ENCODE data around the gene ACR.
"Not testable (repeated sequence)": the region's sequence is repeated elsewhere in the genome, so short reads cannot be mapped to it uniquely, and the experiment has no call there.

ACR gene

DNA sequence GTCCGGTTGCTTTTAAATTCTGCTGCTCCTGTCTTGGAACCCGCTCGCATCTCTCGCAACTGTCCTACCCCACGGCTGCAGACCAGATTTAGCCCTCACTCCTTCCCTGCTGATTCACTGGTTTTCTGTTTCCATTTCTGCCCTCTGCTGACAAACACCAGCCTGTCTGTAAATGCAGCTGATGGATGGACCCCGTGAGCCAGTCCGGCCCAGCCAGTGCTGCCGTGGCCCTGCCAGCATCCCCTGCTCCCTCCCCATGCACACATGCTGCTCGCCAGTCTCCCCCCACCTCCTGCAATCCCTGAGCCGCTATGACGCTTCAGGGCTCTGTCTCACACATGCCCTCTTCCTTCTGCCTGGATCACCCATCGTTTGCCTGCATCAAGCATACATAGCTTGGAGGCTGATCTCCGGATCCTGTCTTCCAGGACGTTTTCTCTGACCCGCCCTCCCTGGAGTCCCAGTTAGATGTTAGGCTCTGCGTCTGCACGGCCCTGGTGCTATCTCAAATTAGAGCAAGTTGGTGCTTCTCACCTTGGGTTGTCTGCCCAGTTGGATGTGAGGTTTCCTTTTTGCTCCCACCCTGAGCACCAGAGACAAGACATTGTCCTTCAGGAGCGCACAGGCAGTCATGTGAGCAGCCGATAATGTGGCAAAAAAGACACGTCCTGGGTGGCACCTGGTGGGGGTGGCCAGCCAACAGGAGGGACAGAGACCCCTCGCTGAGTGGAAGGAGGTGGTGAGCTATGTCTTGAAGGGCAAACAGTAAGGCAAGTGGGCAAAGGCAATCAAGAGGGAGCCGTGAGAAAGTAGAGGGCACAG, 4.3 kb upstream of the ACR start:
- DNase-seq = no peak

DNA sequence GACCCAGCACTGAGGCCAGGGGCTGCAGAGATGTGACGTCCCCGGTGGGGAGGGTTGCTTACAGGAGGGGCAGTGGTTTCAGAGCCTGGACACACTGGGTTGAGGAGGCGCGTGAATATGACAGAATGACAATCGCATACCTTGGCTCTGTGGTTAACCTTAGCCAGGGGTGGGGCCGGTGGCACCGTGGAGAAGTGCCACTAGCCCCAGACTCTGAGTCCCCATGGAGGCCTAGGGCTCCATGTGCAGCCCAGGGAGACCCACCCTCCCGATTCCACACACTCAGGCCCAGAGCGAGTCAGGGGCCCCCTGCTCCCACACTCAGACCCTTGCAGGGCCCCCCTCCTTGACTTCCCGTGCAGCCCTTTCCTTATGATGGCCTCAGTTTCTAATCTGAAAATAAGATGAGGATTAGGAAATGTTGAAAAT, 3.6 kb upstream of the ACR start:
- DNase-seq = no peak

- DNase-seq = no peak
Measured at GRCh38 chr22:50734986-50735738, 2.8 kb upstream of the ACR start.

GRCh38 chr22:50735739-50736030, 2.3 kb upstream of the ACR start:
- no peak for DNase-seq

- no peak for DNase-seq
Measured at GRCh38 chr22:50738649-50739227, 734 bp downstream of the ACR start.

- no peak for DNase-seq
Measured at GRCh38 chr22:50739279-50739691, 1.3 kb downstream of the ACR start.

GRCh38 chr22:50739894-50740293, 1.9 kb downstream of the ACR start:
- no peak for DNase-seq

GRCh38 chr22:50740714-50741113, 2.7 kb downstream of the ACR start:
- DNase-seq = not testable (repeated sequence)

DNA sequence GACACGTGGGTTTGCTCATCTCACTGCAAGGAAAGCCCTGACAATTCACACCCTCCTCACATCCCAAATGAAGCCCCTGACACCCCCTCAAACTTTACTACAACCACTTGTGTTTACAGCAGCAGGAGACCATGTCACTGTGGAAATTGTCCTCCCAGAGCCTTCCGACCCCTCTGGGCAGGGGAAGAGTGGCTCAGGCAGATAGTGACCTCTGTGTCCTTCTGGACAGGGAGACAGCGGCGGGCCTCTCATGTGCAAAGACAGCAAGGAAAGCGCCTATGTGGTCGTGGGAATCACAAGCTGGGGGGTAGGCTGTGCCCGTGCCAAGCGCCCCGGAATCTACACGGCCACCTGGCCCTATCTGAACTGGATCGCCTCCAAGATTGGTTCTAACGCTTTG, 6.4 kb downstream of the ACR start:
- DNase-seq = not testable (repeated sequence)

GRCh38 chr22:50747521-50747920, 9.5 kb downstream of the ACR start:
- DNase-seq = not testable (repeated sequence)

DNA sequence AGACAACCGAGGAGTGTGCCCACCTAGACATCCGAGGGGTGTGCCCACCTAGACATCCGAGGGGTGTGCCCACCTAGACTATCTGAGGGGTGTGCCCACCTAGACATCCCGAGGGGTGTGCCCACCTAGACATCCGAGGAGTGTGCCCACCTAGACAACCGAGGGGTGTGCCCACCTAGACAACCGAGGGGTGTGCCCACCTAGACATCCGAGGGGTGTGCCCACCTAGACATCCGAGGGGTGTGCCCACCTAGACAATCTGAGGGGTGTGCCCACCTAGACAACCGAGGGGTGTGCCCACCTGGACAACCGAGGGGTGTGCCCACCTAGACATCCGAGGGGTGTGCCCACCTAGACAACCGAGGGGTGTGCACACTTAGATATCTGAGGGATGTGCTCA, 10.6 kb downstream of the ACR start:
- DNase-seq = not testable (repeated sequence)

DNA sequence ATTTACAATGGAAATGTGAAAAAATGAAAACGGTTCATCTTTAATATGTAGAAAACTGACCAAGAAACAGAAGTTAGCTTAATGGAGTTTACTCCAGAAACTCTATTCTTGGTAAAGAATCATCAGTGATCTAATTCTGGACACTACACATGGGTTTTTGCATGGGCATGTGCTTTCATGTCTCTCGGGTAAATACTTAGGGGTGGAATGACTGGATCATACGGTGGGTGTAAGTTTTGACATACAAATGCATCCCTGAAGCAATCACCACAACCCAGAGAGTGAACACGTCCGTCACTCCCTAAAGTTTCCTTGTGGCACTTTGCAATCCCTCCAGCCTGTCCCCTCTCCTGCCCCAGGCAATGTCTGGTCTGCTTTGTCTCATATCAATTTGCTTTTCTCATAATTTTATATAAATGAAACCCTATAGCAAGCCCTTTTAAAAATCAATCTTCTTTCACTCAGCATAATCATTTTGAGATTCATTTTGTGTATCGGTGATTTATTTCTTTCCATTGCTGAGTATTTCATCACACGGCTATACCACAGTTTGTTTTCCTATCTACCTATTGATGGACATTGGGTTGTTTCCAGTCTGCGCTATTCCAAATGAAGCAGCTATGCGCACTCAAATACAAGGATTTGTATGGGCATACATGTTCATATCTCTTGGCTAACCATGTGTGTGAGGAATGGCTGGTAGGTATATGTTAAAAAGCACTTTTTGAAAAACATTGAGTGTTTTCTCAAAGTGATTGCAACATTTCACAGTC, 11.5 kb downstream of the ACR start:
- DNase-seq = not testable (repeated sequence)

DNA sequence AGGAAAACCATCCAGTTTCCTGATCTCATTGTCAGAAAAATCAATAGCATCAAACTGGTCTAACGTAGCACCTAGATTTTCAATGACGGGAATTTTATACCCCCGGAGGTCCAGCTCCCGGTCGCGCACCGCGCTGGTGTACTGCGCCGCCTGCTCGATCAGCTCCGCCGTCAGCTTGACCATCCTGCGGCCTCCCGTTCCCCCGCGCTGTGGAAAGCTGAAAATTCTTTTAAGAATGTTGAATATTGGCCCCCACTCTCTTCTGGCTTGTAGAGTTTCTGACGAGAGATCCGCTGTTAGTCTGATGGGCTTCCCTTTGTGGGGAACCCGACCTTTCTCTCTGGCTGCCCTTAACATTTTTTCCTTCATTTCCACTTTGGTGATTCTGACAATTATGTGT, 17.2 kb downstream of the ACR start:
- not testable (repeated sequence) for DNase-seq

- peak; percentile 14 for DNase-seq
Measured at GRCh38 chr22:50756406-50756805, 18.4 kb downstream of the ACR start.

- peak; percentile 75 for DNase-seq
Measured at GRCh38 chr22:50756949-50757491, 19.0 kb downstream of the ACR start.

- DNase-seq = not testable (repeated sequence)
Measured at GRCh38 chr22:50759597-50760341, 21.8 kb downstream of the ACR start.

- not testable (repeated sequence) for DNase-seq
Measured at GRCh38 chr22:50761829-50762228, 23.8 kb downstream of the ACR start.

DNA sequence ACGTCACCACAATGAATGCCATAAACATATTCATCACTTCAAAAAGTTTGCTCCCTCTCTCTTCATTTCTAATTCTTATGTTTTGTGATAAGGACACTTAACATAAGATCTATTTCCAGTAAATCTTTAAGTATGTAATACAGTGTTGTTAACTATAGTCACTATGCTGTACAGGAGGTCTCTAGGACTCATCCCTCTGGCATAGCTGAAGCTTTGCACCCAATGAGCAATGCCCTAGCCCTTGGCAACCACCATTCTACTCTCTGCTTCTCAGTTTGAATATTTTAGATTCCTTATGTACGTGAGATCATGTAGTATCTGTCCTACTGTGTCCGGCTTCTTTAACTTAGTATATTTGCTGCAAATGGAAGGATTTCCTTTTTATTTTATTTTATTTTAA, 26.3 kb downstream of the ACR start:
- DNase-seq = not testable (repeated sequence)

GRCh38 chr22:50775132-50775531, 37.1 kb downstream of the ACR start:
- DNase-seq = not testable (repeated sequence)

DNA sequence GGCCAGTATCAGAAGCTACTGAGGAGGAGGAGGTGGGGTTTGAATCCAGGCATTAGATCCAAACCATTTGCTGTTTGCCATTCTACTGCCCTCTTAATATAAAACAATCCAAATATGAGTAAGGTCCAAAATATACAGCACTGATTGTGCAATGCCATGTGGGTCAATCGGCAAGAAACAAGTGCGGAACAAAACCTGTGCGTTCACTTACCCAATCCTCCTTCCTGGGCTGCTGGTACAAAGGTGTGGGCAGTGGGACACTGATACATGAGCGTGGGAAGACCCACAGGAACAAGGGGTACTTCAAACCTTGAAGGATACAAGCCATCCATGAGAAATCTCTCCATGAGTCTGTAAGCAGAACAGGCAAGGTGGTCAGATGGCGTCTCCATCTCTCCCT, 39.6 kb downstream of the ACR start:
- not testable (repeated sequence) for DNase-seq

DNA sequence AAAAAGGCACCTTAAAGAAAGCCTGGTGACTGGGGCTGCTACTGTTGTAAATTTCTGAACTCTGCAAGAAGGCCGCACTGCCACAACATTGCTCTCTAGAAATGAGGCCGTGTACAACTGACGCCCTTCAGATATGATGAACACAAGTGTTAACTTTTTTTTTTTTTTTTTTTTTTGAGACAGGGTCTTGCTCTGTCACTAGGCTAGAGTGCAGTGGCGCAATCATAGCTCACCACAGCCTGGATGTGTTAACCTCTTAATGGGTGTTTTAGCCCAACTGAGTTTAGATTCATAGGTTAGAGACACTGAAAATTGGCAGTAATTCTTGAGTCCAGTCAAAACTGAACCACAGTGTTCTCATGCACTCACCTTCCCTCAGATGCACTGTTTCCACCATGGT, 42.2 kb downstream of the ACR start:
- not testable (repeated sequence) for DNase-seq

DNA sequence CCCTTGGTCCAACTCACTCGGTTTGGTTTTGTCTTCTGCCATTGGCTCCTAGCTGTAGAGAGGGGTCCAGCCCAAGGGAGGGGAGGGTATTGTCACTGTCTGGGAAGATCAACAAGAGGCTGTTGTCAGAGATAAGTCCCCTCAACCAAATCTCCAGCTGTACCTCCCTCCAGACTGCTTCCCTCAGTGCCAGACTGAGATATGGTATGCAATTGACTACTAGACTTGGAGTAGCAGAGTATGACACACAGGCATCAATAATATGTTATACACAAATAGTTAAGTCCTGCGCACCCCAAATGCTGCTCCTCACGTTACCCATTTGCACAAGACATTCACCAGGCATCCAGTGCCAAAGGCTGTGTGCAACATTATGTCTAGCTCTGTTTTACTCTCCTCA, 44.2 kb downstream of the ACR start:
- not testable (repeated sequence) for DNase-seq

Data from central memory CD4-positive, alpha-beta T cell (primary cell).